Mesendoderm (in vitro differentiated cells): ENCODE data around the gene SVIL.
A peak's percentile ranks its signal among the peaks of the same experiment; 100 is the strongest.

Experiments
- DNase-seq: peaks from one replicate; pipeline ENCODE4 v3.0.0; 2013
- H2AK5ac ChIP-seq: 2 replicates; pipeline ENCODE4 v1.6.1; 2013; ENCODE audit warnings: low read length, inconsistent platforms
- H2BK120ac ChIP-seq: 2 replicates; pipeline ENCODE4 v1.6.1; 2013; ENCODE audit warnings: low read depth, mild to moderate bottlenecking, low read length, moderate library complexity, mixed read lengths
- H2BK15ac ChIP-seq: replicated peaks from 2 replicates; pipeline ENCODE4 v1.6.1; 2013; ENCODE audit warnings: low read depth, mild to moderate bottlenecking, moderate library complexity
- H2BK5ac ChIP-seq: 2 replicates; pipeline ENCODE4 v1.6.1; 2013; ENCODE audit warnings: low read length, inconsistent platforms
- H3K18ac ChIP-seq: 2 replicates; pipeline ENCODE4 v1.6.1; 2013; ENCODE audit warnings: mild to moderate bottlenecking, low read length, mixed read lengths
- H3K23ac ChIP-seq: one replicate; pipeline ENCODE4 v1.6.1; 2013; ENCODE audit warnings: low read length
- H3K27ac ChIP-seq: 2 replicates; pipeline ENCODE4 v1.5.1; 2013; ENCODE audit warnings: low read depth, mild to moderate bottlenecking, inconsistent platforms, low read length, moderate library complexity
- H3K27me3 ChIP-seq: 2 replicates; pipeline ENCODE4 v1.6.1; 2013; ENCODE audit warnings: low read length, control low read depth, mild to moderate bottlenecking, inconsistent platforms; ENCODE audit not compliant: insufficient read depth, poor library complexity
- H3K36me3 ChIP-seq: 2 replicates; pipeline ENCODE4 v1.6.1; 2013; ENCODE audit warnings: low read length, inconsistent platforms; ENCODE audit not compliant: control insufficient read depth, insufficient read depth
- H3K4ac ChIP-seq: one replicate; pipeline ENCODE4 v1.6.1; 2013; ENCODE audit warnings: low read depth, mild to moderate bottlenecking, low read length, moderate library complexity
- H3K4me1 ChIP-seq: 2 replicates; pipeline ENCODE4 v1.6.1; 2013; ENCODE audit warnings: low read depth, low read length, inconsistent platforms; ENCODE audit not compliant: control insufficient read depth
- H3K4me2 ChIP-seq: 2 replicates; pipeline ENCODE4 v1.6.1; 2013; ENCODE audit warnings: low read length
- H3K4me3 ChIP-seq: 2 replicates; pipeline ENCODE4 v1.5.1; 2013; ENCODE audit warnings: mild to moderate bottlenecking, low read length
- H3K56ac ChIP-seq: one replicate; pipeline ENCODE4 v1.6.1; 2013; ENCODE audit warnings: low read length
- H3K79me1 ChIP-seq: 2 replicates; pipeline ENCODE4 v1.6.1; 2013; ENCODE audit warnings: low read length, inconsistent platforms
- H3K79me2 ChIP-seq: 2 replicates; pipeline ENCODE4 v1.6.1; 2013; ENCODE audit warnings: mild to moderate bottlenecking, low read length; ENCODE audit not compliant: control insufficient read depth, insufficient read depth
- H3K9ac ChIP-seq: 2 replicates; pipeline ENCODE4 v1.6.1; 2013; ENCODE audit warnings: low read length, inconsistent platforms
- H4K5ac ChIP-seq: one replicate; pipeline ENCODE4 v1.6.1; 2013; ENCODE audit warnings: low read length
- H4K8ac ChIP-seq: one replicate; pipeline ENCODE4 v1.6.1; 2013; ENCODE audit warnings: low read depth, mild to moderate bottlenecking, control low read depth, low read length, moderate library complexity
- WGBS: extraction: QIAGEN DNeasy Blood & Tissue Kit; methylation state at CpG from one replicate; pipeline ENCODE4 v1.1.7; 2013; ENCODE audit warnings: low lambda C conversion rate, missing lambda C conversion rate; ENCODE audit not compliant: insufficient coverage; ENCODE audit errors: extremely low coverage; 5-methylcytosine and 5-hydroxymethylcytosine counted together

SVIL gene

GRCh38 chr10:29671968-29672367, 37.2 kb upstream of the SVIL start:
- Histone ChIP-seq H3K27me3 (no peaks in the 10 kb centered on the region), H3K4me1 (no peaks in the 10 kb centered on the region), H2BK15ac (no peak overlapping the region), H3K4me3 (no peak overlapping the region), H2BK120ac (no peak overlapping the region), H3K79me2 (no peaks in the 10 kb centered on the region), H3K23ac (no peak overlapping the region), H4K5ac (no peak overlapping the region), H3K27ac (no peak overlapping the region), H4K8ac (no peak overlapping the region), H2BK5ac (no peak overlapping the region), H3K4me2 (no peak overlapping the region), H3K4ac (no peak overlapping the region), H2AK5ac (no peak overlapping the region), H3K56ac (no peak overlapping the region), H3K79me1 (no peaks in the 10 kb centered on the region), H3K18ac (no peak overlapping the region), H3K9ac (no peak overlapping the region), H3K36me3 (no peaks in the 10 kb centered on the region)
- no CpG with 5 or more reads among the region's 2 CpGs for WGBS
- no peak for DNase-seq

GRCh38 chr10:29671228-29671780, 36.5 kb upstream of the SVIL start:
- Histone ChIP-seq H2BK15ac (no peak overlapping the region), H3K27me3 (no peaks in the 10 kb centered on the region), H4K8ac (no peak overlapping the region), H3K4me3 (no peak overlapping the region), H2BK5ac (no peak overlapping the region), H4K5ac (no peak overlapping the region), H3K4ac (no peak overlapping the region), H3K36me3 (no peaks in the 10 kb centered on the region), H3K79me2 (no peaks in the 10 kb centered on the region), H3K23ac (no peak overlapping the region), H2BK120ac (no peak overlapping the region), H3K9ac (no peak overlapping the region), H3K4me2 (no peak overlapping the region), H3K56ac (no peak overlapping the region), H2AK5ac (no peak overlapping the region), H3K4me1 (no peaks in the 10 kb centered on the region), H3K18ac (no peak overlapping the region), H3K79me1 (peaks cover 1% of the 10 kb centered on the region), H3K27ac (no peak overlapping the region)
- no peak for DNase-seq
- WGBS: no CpG with 5 or more reads among the region's 7 CpGs

GRCh38 chr10:29670761-29671160, 36.0 kb upstream of the SVIL start:
- DNase-seq: no peak
- Histone ChIP-seq H2BK5ac (no peak overlapping the region), H4K8ac (no peak overlapping the region), H3K56ac (no peak overlapping the region), H3K27me3 (no peaks in the 10 kb centered on the region), H2AK5ac (no peak overlapping the region), H3K36me3 (no peaks in the 10 kb centered on the region), H3K27ac (no peak overlapping the region), H3K23ac (no peak overlapping the region), H3K4me3 (no peak overlapping the region), H4K5ac (no peak overlapping the region), H3K18ac (no peak overlapping the region), H3K9ac (no peak overlapping the region), H2BK15ac (no peak overlapping the region), H3K4ac (no peak overlapping the region), H2BK120ac (no peak overlapping the region), H3K4me1 (no peaks in the 10 kb centered on the region), H3K4me2 (no peak overlapping the region), H3K79me2 (no peaks in the 10 kb centered on the region), H3K79me1 (peaks cover 1% of the 10 kb centered on the region)
- no CpG with 5 or more reads among the region's 4 CpGs for WGBS

GRCh38 chr10:29669149-29669548, 34.4 kb upstream of the SVIL start:
- H4K5ac ChIP-seq: no peak overlapping the region
- no peak overlapping the region for H3K9ac ChIP-seq
- no peaks in the 10 kb centered on the region for H3K27me3 ChIP-seq
- no CpG with 5 or more reads among the region's 3 CpGs for WGBS
- H3K4ac ChIP-seq: no peak overlapping the region
- H3K27ac ChIP-seq: no peak overlapping the region
- H3K79me2 ChIP-seq: no peaks in the 10 kb centered on the region
- no peak overlapping the region for H2BK15ac ChIP-seq
- no peaks in the 10 kb centered on the region for H3K4me1 ChIP-seq
- H3K36me3 ChIP-seq: no peaks in the 10 kb centered on the region
- no peak overlapping the region for H3K18ac ChIP-seq
- H2AK5ac ChIP-seq: no peak overlapping the region
- no peak overlapping the region for H3K56ac ChIP-seq
- H2BK5ac ChIP-seq: no peak overlapping the region
- H4K8ac ChIP-seq: no peak overlapping the region
- H2BK120ac ChIP-seq: no peak overlapping the region
- no peak for DNase-seq
- no peak overlapping the region for H3K4me2 ChIP-seq
- H3K23ac ChIP-seq: no peak overlapping the region
- no peak overlapping the region for H3K4me3 ChIP-seq
- H3K79me1 ChIP-seq: peaks cover 1% of the 10 kb centered on the region

- Histone ChIP-seq H4K5ac (no peak overlapping the region), H3K23ac (no peak overlapping the region), H3K27me3 (no peaks in the 10 kb centered on the region), H3K4me2 (no peak overlapping the region), H2BK5ac (no peak overlapping the region), H3K4ac (no peak overlapping the region), H3K79me1 (peaks cover 1% of the 10 kb centered on the region), H3K79me2 (no peaks in the 10 kb centered on the region), H3K18ac (no peak overlapping the region), H3K9ac (no peak overlapping the region), H2BK120ac (no peak overlapping the region), H2AK5ac (no peak overlapping the region), H3K4me1 (no peaks in the 10 kb centered on the region), H3K36me3 (no peaks in the 10 kb centered on the region), H3K4me3 (no peak overlapping the region), H4K8ac (no peak overlapping the region), H3K27ac (no peak overlapping the region), H2BK15ac (no peak overlapping the region), H3K56ac (no peak overlapping the region)
- no peak for DNase-seq
- no CpG with 5 or more reads among the region's 4 CpGs for WGBS
Measured at GRCh38 chr10:29668628-29669027, 33.9 kb upstream of the SVIL start.

- H2BK120ac ChIP-seq: no peak overlapping the region
- no peaks in the 10 kb centered on the region for H3K4me1 ChIP-seq
- H3K36me3 ChIP-seq: no peaks in the 10 kb centered on the region
- no peak overlapping the region for H2AK5ac ChIP-seq
- H2BK15ac ChIP-seq: no peak overlapping the region
- H2BK5ac ChIP-seq: no peak overlapping the region
- H3K4me3 ChIP-seq: no peak overlapping the region
- no peak overlapping the region for H4K8ac ChIP-seq
- H3K9ac ChIP-seq: no peak overlapping the region
- no peak overlapping the region for H3K23ac ChIP-seq
- no CpG with 5 or more reads among the region's 3 CpGs for WGBS
- H4K5ac ChIP-seq: no peak overlapping the region
- no peak overlapping the region for H3K56ac ChIP-seq
- H3K27me3 ChIP-seq: no peaks in the 10 kb centered on the region
- no peak overlapping the region for H3K4me2 ChIP-seq
- H3K27ac ChIP-seq: no peak overlapping the region
- H3K18ac ChIP-seq: no peak overlapping the region
- H3K79me2 ChIP-seq: no peaks in the 10 kb centered on the region
- peaks cover 1% of the 10 kb centered on the region for H3K79me1 ChIP-seq
- no peak overlapping the region for H3K4ac ChIP-seq
- peak; percentile 26 for DNase-seq
Measured at GRCh38 chr10:29667191-29667590, 32.4 kb upstream of the SVIL start.
